HG03060 (cell line): ENCODE data around the gene ZNF180.
"Not testable (repeated sequence)": the region's sequence is repeated elsewhere in the genome, so short reads cannot be mapped to it uniquely, and the experiment has no call there.

Experiments
- ATAC-seq: cut with Tn5 transposase; IDR thresholded peaks from one replicate; pipeline ENCODE4 v1.9.1; 2021; ENCODE audit warnings: low read depth, moderate number of reproducible peaks; ENCODE audit not compliant: unreplicated experiment

The ZNF180 gene

DNA sequence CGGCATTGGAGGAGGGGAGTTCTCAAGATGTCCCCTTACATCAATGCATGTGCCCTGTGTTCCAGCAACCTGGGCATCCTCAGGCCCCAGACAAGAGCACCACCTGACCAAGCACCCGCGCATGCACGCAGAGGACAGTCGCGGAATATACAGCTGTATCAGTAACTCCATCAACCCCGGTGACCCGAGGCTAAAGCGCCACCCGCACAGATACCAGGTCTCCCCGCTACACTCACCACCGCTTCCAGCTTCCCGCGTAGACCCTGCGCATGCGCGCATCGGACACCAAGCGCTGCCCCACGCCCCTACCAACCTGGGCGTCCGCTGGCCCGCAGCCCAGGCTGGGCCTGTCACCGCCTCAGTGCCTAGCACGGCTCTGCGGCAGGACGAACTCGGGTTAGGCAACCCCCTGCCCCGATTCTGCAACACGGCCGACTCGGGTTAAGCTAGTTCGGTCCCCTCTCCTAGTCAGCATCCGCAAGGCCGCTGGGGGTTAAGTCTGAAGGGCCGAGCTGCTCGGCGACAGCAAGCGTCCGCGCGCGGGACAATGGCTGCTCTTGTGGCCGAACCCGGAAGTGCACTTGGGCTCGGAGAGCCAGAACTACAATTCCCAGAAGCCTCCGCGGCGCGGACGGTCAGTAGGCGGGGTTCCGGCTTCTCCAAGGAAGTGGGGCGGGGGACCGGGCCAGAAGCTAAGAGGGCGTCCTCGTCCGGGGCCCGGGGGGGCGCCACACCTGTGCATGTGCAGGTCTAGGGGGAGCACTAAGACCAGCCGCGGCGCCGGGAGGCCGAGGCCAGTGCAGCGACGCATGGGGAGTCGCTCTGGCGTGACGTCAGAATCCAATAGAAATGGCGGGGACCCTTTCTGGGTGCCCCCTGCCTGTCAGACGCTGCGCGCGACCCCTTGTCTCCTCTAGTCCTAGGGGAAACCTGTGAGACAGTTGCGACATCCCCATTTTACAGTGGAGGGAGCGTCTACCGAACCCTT is at the start of gene ZNF180:
ZNF180 (minus strand) TSS at position 561 of the 988 bp plus-strand sequence. CDS start 3,188 bp downstream, outside the sequence.
- peak; percentile 75 for ATAC-seq

DNA sequence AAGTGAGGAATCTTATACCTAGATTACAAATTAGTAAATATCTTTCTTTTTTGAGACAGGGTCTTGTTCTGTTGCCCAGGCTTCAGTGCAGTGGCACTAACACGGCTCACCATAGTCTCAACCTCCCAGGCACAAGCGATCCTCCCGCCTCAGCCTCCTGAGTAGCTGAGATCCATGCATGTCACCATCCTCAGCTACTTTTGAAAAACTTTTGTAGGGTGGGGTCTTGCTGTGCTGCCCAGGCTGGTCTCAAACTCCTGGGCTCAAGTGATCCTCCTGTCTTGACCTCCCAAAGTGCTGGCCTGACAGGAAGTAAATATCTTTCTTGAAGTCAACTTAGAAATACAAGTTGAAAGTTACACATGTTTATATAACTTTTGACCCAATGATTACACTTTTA is 49.2 kb upstream of the ZNF180 start:
- ATAC-seq: no peak

DNA sequence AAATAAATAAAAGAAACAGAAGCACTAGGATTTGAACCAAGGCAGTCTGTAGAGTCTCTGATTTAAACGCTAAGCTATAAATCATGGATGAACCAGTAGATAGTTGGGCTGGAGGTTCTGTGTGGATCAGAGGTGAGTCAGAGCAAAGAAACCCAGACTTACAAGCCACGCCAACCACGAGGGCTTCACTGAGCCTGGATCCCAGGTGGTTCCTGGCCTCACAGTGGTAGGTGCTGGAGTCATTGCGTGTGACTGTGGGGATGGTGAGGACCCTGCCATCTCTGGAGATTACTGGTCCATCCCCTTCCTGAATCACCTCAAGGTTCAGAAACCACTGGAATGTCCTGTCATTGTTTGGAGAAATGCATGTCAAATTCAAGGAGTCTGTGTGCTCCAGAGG is 48.4 kb upstream of the ZNF180 start:
- no peak for ATAC-seq

DNA sequence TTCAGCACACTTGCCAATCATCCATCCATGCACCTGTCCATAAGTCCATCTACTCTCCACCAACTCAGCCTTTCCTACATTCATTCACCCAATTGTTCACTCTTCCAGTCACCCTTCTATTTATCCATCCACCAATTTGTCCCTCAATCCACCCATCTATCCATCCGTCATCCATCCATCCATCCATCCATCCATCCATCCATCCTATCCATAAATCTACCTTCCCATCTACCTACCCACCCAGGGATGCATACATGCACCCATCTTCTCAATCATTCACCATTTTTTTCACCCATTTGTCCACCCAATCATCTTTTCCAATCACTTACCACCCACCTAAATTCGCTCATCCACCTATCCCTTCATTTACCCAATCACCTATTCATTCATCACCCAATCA is 43.7 kb upstream of the ZNF180 start:
- ATAC-seq: no peak

DNA sequence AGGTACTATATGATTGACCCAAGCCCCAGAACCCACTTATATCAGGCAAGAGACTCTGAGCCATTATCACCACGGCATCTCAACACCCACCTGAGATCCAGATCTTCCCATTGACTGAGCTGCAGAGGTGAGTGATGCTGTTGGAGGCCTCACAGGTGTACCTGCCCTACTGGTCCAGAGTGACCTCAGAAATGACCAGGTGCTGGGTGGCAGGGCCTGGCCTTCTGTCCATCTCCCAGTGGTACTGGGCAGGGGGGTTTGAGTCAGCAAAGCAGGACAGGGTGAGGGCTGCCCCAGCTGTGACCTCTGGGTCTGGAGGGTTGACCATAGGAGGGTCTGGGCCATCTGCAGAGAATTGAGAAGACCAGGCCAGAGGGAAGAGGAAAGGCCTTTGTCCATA is 42.3 kb upstream of the ZNF180 start:
- no peak for ATAC-seq

DNA sequence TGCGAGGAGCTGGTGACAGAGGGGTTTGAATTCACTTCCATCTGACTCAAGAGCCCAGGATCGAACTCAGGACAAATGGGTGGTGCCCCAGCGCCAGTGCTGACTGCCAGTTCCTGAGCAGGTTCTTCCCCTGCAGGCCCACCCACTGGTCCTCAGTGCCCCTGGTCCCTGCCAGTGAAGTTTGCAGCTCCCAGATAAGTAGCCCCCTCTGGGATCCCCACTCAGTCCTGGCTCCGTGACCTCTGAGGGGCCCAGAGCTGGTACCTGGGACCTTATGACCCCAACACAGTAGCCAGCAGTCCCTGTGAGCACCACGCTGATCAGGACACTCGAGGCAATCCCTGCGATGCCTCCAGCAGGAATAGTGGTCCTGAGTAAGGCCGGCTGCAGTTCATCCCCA is 40.4 kb upstream of the ZNF180 start:
- no peak for ATAC-seq

DNA sequence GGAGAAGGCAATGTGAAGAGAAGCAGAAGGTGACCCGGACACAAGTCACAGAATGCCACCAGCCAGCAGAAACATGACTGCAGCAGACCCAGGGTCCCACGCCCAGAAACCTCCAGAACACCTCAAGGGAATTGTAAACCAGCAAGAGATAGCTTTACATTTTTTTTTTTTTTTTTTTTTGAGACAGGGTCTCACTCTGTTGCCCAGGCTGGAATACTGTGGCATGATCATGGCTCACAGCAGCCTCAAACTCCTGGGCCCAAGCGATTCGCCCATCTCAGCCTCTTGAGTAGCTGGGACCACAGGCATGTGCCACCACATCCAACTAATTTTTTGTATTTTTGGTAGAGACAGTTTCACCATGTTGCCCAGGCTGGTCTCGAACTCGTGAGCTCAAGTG is 39.7 kb upstream of the ZNF180 start:
- ATAC-seq: no peak

DNA sequence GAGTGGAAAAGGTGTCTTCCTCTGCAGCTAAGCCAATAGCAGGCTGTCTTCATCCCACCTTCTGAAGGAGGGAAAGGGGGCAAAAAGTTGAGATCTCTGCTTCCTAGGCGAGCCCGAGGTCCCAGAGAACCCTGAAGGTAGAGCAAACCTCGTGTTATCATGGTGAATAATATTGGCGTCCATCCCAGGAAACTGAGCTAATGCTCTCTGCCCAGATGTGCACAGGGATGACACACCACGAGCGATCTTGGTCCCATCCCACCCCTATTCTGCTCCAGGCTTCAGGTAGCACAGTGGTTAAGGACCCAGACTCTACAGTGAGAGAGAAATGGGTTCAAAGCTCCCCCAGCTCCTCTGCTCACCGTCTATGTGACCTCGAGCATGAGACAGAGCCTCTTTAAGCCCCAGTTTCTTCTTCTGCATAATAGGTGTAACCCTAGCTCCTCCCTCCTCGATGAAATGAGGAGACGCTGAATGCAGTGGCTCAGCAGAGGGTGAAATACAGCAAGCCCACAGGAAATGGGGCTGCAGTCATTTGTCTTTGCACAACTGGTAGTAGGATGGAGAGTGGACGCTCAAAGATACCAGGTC is 39.0 kb upstream of the ZNF180 start:
- no peak for ATAC-seq

DNA sequence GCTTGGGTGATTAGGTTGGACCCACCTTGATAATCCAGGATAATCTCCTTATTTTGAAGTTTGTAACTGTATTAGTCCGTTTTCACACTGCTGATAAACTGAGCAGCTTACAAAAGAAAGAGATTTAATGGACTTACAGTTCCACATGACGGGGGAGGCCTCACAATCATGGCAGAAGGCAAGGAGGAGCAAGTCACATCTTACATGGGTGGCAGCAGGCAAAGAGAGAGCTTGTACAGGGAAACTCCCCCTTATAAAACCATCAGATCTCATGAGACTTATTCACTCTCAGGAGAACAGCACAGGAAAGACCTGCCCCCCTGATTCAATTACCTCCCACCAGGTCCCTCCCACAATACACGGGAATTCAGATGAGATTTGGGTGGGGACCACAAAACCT is 35.0 kb upstream of the ZNF180 start:
- ATAC-seq: not testable (repeated sequence)

DNA sequence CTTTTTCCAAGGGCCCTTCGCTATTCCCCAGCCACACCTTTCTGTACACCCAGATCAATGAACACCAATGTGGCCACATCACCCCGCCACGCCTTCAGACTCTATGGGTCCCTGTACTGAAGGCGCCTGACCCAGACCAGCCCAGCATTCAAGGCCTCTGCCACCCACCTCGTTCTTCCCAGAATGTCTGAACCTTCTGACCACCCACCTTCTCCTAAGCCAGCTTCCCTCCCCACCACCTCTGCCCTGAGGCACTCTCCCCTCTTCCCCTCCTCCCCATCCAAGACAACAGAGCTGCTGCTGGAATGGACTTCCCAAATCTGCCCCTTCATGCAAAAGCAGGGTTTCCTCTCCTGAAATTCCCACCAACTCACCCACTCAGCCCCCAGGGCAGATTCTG is 32.5 kb upstream of the ZNF180 start:
- ATAC-seq: no peak

DNA sequence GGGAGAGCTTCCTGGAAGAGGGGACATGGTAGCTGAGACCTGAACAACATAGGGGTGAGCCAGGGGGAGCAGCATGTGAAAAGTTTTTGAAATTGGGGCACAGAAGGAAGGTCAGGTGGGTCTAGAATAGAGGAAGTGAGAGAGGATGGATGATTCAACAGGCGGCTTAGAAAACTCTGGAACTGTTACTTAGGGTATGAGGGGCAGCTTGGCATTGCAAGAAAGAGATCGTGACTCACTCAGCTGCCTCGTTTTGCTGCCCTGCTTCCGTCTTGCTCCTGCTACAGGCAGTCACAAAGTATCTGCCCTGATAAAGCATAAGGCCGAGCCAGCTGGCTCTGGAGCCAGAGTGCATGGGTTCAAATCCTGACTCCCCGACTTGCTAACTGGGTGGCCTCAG is 30.5 kb upstream of the ZNF180 start:
- ATAC-seq: no peak

DNA sequence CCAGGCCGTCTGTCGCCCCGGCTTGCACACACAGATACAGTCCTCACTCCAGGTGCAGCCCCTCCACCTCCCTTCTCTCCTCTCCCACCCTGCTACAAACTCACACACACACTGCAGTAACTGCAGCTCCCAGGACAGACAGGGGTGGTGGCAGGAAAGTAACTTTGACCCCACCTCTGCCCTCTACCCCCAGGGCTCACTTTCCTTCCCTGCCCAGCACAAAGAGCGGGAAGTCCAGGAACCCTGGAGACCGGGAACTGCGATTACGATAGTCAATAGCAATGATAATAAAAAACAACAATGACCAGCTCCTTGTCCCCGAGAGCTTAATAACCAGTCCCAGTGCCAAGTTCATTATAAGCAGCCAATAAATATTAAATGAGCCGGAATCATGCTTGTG is 29.2 kb upstream of the ZNF180 start, which contains the start of gene CEACAM20:
CEACAM20 (minus strand) TSS at position 140 of the 400 bp plus-strand sequence. CDS start 166 bp downstream, outside the sequence.
- ATAC-seq: no peak

DNA sequence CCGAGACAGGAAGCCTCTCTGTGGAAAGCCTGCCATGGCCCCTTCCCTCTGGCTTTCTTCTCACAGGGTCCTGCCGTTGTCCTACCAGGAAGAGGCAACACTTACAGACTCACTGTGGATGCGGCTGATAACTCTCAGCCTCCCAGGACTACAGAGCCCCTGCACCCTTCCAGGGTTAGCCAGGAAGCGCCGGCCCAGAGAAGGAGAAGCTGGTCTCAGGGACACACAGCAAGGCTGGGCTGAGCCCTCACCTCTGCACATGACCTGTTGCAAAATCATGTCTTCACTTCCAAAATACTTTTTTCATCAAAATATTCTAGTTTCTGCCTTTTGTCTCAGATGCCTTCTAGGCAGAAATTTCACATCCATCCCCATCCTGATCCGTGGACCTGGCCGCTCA is 27.2 kb upstream of the ZNF180 start:
- no peak for ATAC-seq

DNA sequence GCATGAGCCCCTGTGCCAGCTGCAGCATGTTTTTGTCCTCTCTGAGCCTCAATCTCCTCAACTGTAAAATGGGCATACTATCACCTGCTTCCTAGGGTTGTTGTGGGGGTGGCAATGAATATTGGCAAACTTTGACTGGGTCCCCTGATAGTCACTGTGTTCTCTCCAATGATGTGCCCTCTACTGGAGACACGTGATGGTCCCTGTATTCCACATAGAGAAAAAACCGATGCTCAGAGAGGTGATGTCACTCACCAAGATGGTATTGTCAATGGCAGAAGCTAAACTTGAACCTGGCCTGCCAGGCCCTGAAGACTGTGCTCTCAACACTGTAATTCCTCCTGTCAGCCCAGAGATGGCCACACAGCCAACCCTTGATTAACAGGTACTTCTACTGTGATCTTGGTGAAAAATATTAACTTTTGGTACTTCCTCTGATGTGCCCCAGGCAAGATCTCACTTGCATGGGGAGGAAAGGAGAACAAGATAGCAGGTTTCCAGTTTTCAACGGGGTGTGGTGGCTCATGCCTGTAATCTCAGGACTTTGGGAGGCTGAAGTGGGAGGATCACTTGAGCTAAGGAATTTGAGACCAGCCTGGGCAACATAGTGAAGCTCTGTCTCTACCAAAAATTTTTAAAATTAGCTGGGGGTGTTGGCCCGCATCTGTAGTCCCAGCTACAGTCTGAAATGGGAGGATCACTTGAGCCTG is 25.6 kb upstream of the ZNF180 start:
- no peak for ATAC-seq

DNA sequence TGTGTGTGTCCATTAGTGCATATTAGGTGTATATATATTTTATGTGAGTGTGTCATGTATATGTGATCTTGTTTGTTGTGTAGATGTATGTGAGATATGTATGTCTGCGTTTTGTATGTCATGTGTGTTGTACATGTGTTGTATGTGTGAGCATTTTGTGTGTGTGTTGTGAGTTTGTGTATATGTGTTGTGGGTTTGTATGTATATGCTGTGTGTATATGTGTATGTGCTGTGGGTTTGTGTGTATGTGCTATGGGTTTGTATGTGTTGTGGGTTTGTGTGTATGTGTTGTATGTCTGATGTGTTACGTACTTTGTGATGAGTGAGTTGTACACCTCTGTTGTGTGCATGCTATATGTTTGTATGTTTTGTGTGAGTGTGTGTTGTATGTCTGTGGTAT is 21.0 kb upstream of the ZNF180 start:
- ATAC-seq: no peak

DNA sequence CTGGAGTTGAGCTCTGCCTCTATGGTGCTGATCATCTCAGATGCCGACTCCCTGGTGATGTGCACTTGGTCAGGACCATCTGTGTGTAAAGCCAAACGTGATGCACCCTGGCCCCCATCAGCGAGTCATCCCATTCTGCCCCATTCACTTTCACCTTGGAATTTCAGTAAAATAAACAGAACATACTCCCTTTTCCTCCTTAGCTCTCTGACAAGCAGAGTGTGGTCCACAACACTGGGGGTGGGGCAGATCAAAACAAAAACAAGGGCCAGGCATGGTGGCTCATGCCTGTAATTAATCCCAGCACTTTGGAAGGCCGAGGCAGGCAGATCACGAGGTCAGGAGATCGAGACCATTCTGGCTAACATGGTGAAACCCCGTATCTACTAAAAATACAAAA is 16.8 kb upstream of the ZNF180 start:
- no peak for ATAC-seq

DNA sequence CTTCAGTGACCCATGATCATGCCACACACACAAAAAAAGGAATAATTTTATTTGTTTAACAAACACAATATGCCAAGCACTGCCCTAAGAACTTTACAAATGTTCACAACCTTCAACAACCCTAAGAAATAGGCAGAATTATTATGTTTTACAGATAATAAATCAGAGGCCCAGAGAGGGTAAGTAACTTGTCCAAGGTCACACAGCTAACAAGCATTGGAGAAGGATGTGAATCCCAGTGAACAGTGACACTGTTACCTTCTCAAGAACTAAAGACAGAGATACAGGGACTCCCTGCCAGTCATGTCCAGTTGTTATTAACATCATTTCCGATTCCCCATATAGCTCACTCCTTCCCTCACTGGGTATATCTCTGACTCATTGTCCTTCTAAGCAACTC is 15.6 kb upstream of the ZNF180 start:
- no peak for ATAC-seq

DNA sequence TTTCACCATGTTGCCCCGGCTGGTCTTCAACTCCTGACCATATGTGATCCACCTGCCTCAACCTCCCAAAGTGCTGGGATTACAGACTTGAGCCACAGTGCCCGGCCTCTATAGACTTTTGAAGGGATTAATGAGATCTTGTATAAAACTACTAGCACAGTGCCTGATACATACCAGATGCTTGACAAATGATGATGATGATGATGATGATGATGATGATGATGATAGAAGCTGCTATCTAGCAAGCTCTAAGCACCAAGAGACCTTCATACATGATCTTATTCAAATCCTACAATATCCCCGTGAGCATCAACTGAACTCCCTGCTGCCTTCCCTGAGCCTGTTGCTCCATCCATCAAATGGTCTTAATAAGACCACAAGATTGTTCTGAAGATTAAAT is 14.7 kb upstream of the ZNF180 start:
- no peak for ATAC-seq

DNA sequence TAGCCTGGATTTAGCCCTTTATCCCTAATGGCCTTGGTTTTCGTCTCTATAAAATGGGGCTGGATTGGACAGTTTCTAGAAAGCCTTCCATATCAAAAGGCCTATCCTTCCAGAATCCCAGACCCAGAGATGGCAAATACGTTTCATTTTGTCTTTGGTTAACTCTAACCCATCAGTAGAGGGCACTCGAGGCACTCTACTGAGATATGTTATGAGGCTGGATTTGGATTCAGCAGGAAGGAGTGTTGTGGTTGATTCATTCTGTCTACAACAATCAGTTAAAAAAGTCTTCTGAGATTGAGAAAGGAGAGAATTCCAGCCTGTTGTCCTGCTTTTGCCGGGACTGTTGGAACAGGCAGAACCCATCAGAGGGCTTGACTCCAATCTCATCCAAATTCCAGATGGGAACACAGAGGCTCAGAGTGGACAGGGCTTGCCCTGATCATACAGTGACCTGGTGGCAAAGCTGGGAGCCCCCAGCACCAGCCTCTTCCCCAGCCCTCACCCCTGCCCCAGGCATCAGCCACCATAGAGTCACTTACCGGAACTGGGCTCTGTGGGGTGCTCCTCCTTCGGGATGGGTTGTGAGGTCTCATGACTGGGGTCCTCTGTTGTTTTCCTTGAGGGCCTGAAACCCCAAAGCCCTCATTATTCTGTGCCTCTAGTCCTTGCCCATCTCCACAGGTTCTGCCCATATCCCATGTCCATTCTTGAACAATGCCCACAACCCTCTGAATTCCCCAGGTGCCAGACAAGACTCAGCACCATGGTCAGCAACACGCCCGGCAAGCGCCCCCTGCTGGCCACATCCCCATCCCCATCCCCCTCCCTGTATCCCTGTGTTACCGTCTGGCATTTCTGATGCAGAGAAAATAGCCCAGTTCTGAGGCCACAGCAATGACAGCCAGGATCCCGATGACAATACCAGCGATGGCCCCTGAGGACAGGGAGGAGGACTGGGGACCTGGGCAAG is 12.3 kb upstream of the ZNF180 start:
- no peak for ATAC-seq

DNA sequence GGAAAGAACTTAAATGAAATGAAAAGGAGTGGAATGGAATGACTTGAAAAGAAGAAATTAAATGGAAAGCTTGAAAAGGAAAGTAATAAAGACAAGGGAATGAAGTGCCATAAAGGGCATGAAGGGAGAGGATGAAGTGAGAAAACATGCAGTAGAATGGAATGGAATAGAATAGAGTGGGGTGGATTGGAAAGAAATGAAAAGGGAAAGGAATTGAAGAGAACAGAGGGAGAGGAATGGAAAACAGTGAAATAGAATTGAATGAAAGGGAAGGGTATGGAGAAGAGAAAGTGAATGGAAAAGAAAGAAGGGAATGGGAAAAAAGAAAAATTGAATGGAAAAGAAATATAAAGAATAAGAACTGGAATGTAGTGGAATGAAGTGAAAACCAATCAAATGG is 9.2 kb upstream of the ZNF180 start:
- ATAC-seq: no peak
